Naive B cell (primary cell): ENCODE measurements around the gene FBXL7. TPM values are rescaled to one million over a fixed set of nuclear protein-coding genes. Genes with fewer than 3 reads are reported as not detected.

Experiments
- ATAC-seq, 2 donors: fragments of 150-1000 bp; cut with Tn5 transposase; 2 replicates each; pipeline ENCODE4 v1.10.0; 2021; ENCODE audit warnings: low read depth in 2 of 2, mild to moderate bottlenecking in 2 of 2, moderate library complexity in 2 of 2
- DNase-seq: peaks from one replicate; pipeline ENCODE4 v3.0.0; 2022
- H3K27ac Mint-ChIP-seq, 6 donors: one replicate each; pipeline ENCODE4 v1.8.0; 2020 to 2022; ENCODE audit warnings: mild to moderate bottlenecking in 6 of 6, mixed read lengths in 6 of 6, moderate library complexity in 5 of 6, inconsistent platforms in 2 of 6
- H3K27me3 Mint-ChIP-seq, 3 donors: one replicate each; pipeline ENCODE4 v1.8.0; 2021 to 2022; ENCODE audit warnings: mixed read lengths in 3 of 3, mild to moderate bottlenecking in 1 of 3
- H3K36me3 Mint-ChIP-seq, 2 donors: one replicate each; pipeline ENCODE4 v1.8.0; 2020 to 2022; ENCODE audit warnings: mixed read lengths in 2 of 2, inconsistent platforms in 1 of 2, mild to moderate bottlenecking in 1 of 2
- H3K4me1 Mint-ChIP-seq, 3 donors: one replicate each; pipeline ENCODE4 v1.8.0; 2020 to 2022; ENCODE audit warnings: mixed read lengths in 3 of 3, inconsistent platforms in 1 of 3, mild to moderate bottlenecking in 1 of 3, moderate library complexity in 1 of 3
- H3K4me3 Mint-ChIP-seq, 8 donors: one replicate each; pipeline ENCODE4 v1.8.0; 2020 to 2022; ENCODE audit warnings: mild to moderate bottlenecking in 8 of 8, mixed read lengths in 8 of 8, moderate library complexity in 8 of 8, inconsistent platforms in 2 of 8
- H3K9me3 Mint-ChIP-seq, 7 donors: one replicate each; pipeline ENCODE4 v1.8.0; 2020 to 2022; ENCODE audit warnings: mixed read lengths in 7 of 7, mild to moderate bottlenecking in 5 of 7, inconsistent platforms in 2 of 7, moderate library complexity in 1 of 7
- polyA plus RNA-seq, 6 donors: library from polyadenylated mRNA; unstranded; fragments of 300-500 nt; fragmentation: Illumina TruSeq; gene quantifications; one replicate each; pipeline ENCODE4 v1.2.3, GENCODE V29; 2021; ENCODE audit warnings: low read depth in 6 of 6

Gene FBXL7
- polyA plus RNA-seq, 6 donors from 2014 or later = not detected

DNA sequence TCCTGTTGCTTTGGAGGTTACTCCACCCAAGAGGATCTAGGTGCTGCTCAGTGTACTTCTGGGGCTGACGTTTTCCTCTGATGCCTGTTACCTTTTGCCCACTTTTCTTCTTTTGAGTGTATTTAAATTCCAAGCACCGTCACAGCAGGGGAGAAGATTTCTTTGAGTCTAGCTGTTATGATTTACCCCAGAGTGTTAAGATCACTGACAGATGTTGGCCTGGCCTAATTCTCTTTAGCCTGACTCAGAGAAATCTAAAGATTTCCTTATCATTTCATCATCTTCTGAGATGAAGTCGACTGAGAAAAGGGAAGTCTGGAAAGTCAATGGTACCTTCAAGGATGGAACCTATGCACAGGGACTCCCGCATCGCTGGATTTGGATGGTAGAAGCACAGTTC, 191.5 kb downstream of the FBXL7 start:
- ATAC-seq (no peak), DNase-seq (no peak)
- H3K27me3 Mint-ChIP-seq = no peaks in the 10 kb centered on the region
- H3K4me3 Mint-ChIP-seq = no peak overlapping the region
- no peaks in the 10 kb centered on the region for H3K36me3 Mint-ChIP-seq
- no peaks in the 10 kb centered on the region for H3K4me1 Mint-ChIP-seq
- no peak overlapping the region for H3K27ac Mint-ChIP-seq
- peaks cover 0 to 5% (median 0%) of the 10 kb centered on the region in 7 donors for H3K9me3 Mint-ChIP-seq

DNA sequence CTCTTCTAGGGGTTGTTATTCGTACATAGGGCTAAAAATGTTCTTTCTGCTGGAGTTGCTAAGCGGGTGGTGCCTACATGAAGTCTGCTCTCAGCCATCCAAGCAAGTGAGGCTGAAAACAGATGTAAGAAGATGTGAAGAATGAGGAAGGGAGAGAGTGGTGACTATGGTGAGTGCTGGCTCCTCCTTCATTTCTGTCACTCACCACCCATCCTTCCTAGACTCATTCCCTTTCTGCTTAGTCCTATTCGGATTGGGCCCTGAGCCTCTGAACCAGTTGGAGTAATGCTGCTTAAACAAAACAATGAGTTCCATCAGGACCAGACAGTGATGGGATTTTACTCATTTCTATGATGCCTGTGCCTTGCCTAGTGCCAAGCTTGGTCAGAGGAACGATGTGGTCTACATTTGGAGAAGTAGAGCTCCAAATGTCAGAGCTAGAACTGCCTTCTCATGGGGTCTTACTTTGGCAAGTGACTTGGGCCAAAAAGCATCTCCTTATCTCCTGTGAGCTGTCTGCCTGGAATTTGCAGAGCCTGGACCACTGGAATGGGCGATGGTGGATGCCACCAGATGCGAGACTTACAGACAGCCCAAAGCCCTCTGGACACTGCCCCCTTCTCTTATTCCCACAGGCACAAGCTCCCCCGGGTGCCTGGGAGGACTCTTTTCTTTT, 192.9 kb downstream of the FBXL7 start:
- no peaks in the 10 kb centered on the region for H3K27me3 Mint-ChIP-seq

DNA sequence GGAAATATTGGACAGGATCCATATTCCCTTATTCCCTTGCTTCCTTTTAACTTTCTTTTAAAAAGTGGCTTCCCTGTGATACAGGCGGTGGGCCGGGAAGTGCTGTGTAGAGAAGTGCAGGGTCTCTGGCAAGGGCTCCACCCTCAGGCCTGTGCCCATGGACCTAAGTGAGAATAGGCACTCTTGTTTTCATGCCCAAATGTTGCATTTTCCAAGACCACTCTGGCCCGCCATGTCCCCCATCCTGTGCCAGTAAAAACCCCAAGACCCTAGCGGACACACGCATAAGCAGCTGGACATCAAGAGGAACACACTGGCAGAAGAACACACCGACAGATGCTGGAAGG, 193.4 kb downstream of the FBXL7 start:
- H3K4me1 Mint-ChIP-seq = no peaks in the 10 kb centered on the region
- no peaks in the 10 kb centered on the region for H3K36me3 Mint-ChIP-seq
- H3K4me3 Mint-ChIP-seq = no peak overlapping the region
- ATAC-seq (no peak), DNase-seq (no peak)
- H3K27ac Mint-ChIP-seq = no peak overlapping the region
- H3K27me3 Mint-ChIP-seq = no peaks in the 10 kb centered on the region
- peaks cover 0 to 3% (median 1%) of the 10 kb centered on the region in 7 donors for H3K9me3 Mint-ChIP-seq

More for the DNA sequence above, 192.9 kb downstream of the FBXL7 start:
- DNase-seq (no peak), ATAC-seq (no peak)
- H3K4me1 Mint-ChIP-seq = no peaks in the 10 kb centered on the region
- H3K9me3 Mint-ChIP-seq = peaks cover 0 to 5% (median 1%) of the 10 kb centered on the region in 7 donors
- H3K4me3 Mint-ChIP-seq = no peak overlapping the region
- H3K36me3 Mint-ChIP-seq = no peaks in the 10 kb centered on the region
- H3K27ac Mint-ChIP-seq = no peak overlapping the region

DNA sequence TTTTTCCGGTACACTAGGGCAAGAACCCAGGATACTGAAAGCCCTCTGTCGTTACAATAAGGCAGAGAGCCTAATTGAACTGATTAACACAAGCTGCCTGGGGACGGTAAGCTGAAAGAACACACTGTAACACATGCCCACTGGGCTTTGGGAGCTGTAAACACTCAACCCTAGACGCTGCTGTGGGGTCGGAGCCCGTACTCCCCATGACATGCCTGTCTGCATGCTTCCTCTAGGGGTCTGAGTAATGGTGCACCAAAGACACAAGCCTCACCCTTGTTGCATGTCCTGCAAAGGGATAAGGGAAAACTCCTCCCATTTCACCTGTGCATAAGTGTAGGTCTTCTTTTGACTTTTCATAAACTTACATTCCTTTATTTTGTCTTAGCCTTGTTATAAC, 194.0 kb downstream of the FBXL7 start:
- ATAC-seq (no peak), DNase-seq (no peak)
- H3K36me3 Mint-ChIP-seq = no peaks in the 10 kb centered on the region
- H3K27me3 Mint-ChIP-seq = no peaks in the 10 kb centered on the region
- H3K4me3 Mint-ChIP-seq = no peak overlapping the region
- no peak overlapping the region for H3K27ac Mint-ChIP-seq
- H3K4me1 Mint-ChIP-seq = no peaks in the 10 kb centered on the region
- H3K9me3 Mint-ChIP-seq = peaks cover 0 to 3% (median 0%) of the 10 kb centered on the region in 7 donors

DNA sequence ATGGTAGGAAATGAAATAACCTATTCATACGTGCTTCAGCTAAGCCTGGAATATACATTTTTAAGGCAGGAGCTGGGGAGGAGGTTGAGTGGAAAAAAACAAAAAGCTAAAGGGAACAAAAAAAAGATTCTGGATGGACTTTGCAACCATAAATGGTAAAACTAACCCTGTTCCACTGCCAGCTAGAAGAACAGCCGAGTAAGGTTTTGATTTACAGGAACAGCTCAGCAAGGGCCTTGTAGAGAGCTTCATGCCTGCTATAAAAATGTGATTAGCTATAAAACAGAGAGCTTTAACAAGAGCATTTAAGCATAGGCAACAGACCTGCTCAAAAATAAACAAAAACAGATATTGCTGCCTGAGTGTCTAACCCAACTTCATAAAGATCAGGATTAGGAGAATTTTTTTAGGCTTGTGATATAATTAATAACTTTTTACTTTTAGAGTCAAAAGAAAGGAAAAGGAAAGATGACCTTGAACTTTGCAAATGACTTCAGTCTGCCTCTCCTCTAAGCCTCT, 194.8 kb downstream of the FBXL7 start:
- no peaks in the 10 kb centered on the region for H3K36me3 Mint-ChIP-seq
- ATAC-seq = no peak
- H3K4me3 Mint-ChIP-seq = no peak overlapping the region
- H3K4me1 Mint-ChIP-seq = no peaks in the 10 kb centered on the region
- H3K9me3 Mint-ChIP-seq = peaks cover 0 to 3% (median 0%) of the 10 kb centered on the region in 7 donors
- no peak overlapping the region for H3K27ac Mint-ChIP-seq
- no peaks in the 10 kb centered on the region for H3K27me3 Mint-ChIP-seq
- no peak for DNase-seq

DNA sequence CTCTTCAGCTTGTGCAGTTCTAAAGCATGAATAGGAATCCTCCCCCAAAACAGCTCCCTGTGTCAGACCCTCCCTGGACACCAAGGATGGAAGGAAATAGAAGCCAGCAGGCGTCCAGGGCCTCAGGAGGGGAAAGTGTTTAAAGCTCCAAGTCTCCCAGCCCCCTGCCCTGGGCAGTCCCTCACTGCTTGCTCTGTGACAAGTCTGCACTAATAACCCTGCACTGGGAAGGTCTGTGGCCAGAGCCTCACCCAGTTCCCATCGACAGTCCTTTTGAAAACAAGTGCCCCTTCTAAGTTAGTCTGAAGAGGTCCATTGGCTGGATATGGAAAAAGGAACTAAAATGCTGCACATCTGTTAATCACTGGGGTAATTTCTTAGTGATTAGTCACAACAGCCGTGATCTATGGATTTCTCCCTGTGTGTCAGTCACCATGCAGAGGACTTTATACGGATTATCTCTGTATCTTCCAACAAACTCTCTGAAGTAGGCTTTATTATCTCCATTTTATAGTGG, 195.3 kb downstream of the FBXL7 start:
- no peaks in the 10 kb centered on the region for H3K36me3 Mint-ChIP-seq
- H3K4me1 Mint-ChIP-seq = no peaks in the 10 kb centered on the region
- DNase-seq = no peak
- H3K9me3 Mint-ChIP-seq = peaks cover 0 to 3% (median 0%) of the 10 kb centered on the region in 7 donors
- no peak for ATAC-seq
- H3K4me3 Mint-ChIP-seq = no peak overlapping the region
- no peaks in the 10 kb centered on the region for H3K27me3 Mint-ChIP-seq
- H3K27ac Mint-ChIP-seq = no peak overlapping the region

DNA sequence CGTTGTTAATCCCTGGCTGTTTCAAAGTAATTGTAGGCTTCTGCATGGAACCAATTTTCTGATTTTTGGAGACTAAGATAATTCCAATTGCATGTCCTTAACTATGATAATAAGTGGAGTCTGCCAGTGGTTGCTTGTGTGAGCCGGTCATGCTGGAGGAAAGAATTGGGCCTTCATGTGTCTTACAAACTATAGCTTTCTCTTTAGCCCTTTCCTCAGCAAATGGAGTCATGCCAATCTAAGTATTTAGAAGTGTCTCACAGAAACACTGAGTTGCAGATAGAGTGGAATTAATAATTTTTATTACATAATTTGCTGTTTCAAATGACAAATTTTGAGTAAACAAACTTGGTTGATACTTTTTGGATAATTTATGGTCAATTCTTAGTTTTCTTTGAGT, 200.4 kb downstream of the FBXL7 start:
- H3K4me3 Mint-ChIP-seq = no peak overlapping the region
- H3K27ac Mint-ChIP-seq = no peak overlapping the region
- H3K9me3 Mint-ChIP-seq = peaks cover 0 to 3% (median 0%) of the 10 kb centered on the region in 7 donors
- DNase-seq (no peak), ATAC-seq (no peak)
- no peaks in the 10 kb centered on the region for H3K4me1 Mint-ChIP-seq
- no peaks in the 10 kb centered on the region for H3K36me3 Mint-ChIP-seq
- H3K27me3 Mint-ChIP-seq = no peaks in the 10 kb centered on the region

DNA sequence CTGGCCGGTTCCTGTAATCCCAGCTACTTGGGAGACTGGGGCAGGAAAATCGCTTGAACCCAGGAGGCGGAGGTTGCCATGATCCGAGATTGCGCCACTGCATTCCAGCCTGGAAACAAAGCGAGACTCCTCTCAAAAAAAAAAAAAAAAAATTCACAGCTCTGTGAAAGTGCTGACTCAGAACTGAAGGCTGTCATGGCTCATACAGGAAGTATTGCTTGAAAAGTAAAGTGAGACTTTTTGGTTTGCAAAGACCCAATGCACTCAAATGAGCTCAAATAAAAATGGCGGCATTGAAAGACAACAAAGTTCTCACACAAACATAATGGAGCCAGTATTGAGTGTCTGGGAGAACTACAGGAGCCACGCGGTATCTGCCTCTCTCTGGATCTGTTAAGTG, 202.1 kb downstream of the FBXL7 start:
- ATAC-seq (no peak), DNase-seq (no peak)
- H3K27me3 Mint-ChIP-seq = no peaks in the 10 kb centered on the region
- H3K4me1 Mint-ChIP-seq = no peaks in the 10 kb centered on the region
- peaks cover 0 to 8% (median 5%) of the 10 kb centered on the region in 7 donors for H3K9me3 Mint-ChIP-seq
- no peak overlapping the region for H3K27ac Mint-ChIP-seq
- H3K4me3 Mint-ChIP-seq = no peak overlapping the region
- no peaks in the 10 kb centered on the region for H3K36me3 Mint-ChIP-seq

DNA sequence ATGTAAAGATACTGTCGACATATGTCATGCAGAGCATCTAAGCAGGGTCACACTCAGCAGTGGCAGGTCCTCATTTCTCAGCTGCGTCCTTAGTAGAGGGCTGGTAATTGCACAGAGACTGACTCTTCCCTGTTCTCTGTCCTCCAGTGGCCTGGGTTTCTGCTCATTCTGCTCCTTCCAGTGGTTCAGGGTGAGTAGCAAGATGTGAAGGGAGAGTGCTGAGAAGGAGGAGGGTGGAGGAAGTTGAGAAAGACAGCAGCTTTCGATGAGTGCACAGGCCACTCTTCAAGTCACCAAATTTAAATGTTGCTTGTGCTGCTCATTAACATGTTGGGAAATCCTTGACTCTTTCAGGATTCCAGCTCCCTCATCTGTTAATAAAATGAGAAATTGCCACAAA, 203.9 kb downstream of the FBXL7 start:
- no peak overlapping the region for H3K27ac Mint-ChIP-seq
- H3K4me3 Mint-ChIP-seq = no peak overlapping the region
- peaks cover 0 to 8% (median 5%) of the 10 kb centered on the region in 7 donors for H3K9me3 Mint-ChIP-seq
- DNase-seq (no peak), ATAC-seq (no peak)
- H3K36me3 Mint-ChIP-seq = no peaks in the 10 kb centered on the region
- H3K27me3 Mint-ChIP-seq = no peaks in the 10 kb centered on the region
- no peaks in the 10 kb centered on the region for H3K4me1 Mint-ChIP-seq

DNA sequence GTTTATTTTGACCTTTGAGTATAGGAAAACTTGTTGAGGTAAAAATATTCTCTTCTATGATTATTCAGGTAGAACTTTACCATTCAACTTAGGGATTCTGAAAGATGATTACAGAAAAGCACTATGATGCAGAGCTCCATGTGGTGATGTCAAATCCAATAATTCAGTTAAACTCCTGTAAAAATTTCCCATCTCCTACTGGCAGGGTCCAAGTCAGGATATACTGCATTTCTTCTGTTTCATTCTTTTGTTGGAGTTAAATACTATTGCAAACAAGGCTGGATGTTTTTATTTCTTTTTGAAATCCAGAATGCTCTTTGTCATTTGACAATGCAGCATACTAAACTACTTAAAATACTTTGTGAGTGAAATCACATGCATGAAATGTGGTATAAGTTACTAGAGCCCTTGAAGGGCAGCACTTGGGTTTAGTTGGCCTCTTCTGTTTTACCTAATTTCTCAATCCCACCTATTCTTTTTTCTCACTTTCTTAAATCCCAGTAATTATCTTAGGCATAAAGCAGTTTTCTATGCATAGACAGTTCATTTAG, 204.5 kb downstream of the FBXL7 start:
- DNase-seq = no peak
- Mint-ChIP-seq H3K9me3 (peaks cover 0 to 8% (median 5%) of the 10 kb centered on the region in 7 donors), H3K27me3 (no peaks in the 10 kb centered on the region), H3K4me1 (no peaks in the 10 kb centered on the region), H3K36me3 (no peaks in the 10 kb centered on the region), H3K4me3 (no peak overlapping the region), H3K27ac (no peak overlapping the region)
- ATAC-seq = no peak

DNA sequence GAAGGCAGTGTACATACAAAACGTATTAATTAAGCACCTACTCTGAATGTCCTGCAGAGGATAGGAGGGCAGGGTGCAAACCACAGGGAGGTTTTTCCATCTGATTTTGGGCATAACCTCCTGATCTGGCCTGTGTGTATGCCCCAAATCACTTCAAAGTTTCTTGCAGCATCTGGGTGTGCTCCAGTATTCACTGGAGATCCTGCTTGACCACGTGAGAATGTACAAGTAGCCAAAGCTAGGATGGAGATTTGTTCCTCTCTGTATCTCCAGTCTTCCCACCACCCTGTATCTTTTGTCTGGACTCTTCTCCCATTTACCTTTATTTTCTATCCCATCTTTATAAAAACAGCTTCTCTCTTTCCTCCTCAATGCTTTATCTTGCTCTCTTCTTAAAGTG, 207.7 kb downstream of the FBXL7 start:
- no peak overlapping the region for H3K4me3 Mint-ChIP-seq
- no peaks in the 10 kb centered on the region for H3K36me3 Mint-ChIP-seq
- peaks cover 2 to 14% (median 8%) of the 10 kb centered on the region in 7 donors for H3K9me3 Mint-ChIP-seq
- H3K27me3 Mint-ChIP-seq = no peaks in the 10 kb centered on the region
- H3K4me1 Mint-ChIP-seq = no peaks in the 10 kb centered on the region
- H3K27ac Mint-ChIP-seq = no peak overlapping the region
- DNase-seq (no peak), ATAC-seq (no peak)

DNA sequence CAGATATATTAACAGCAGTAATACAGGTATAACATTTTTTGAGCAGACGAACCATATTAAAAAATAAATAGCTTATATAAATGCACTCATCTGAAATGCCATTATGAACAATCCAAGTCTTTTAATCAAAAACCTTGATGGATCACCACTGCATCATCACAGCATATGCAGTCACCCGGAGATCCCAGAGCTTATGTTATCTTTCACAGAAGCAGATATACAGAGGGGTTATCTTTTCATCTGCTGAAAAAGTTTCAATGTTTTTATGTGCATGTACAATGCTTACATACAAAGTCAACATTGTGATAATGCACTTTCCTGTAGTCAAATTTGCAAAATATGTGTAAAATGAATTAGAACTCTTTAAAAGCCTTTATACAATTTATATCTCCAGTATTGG, 211.9 kb downstream of the FBXL7 start:
- Mint-ChIP-seq H3K9me3 (peaks cover 0 to 20% (median 6%) of the 10 kb centered on the region in 7 donors), H3K4me1 (no peaks in the 10 kb centered on the region), H3K27me3 (no peaks in the 10 kb centered on the region), H3K27ac (no peak overlapping the region), H3K36me3 (no peaks in the 10 kb centered on the region), H3K4me3 (no peak overlapping the region)
- DNase-seq = no peak
- no peak for ATAC-seq

DNA sequence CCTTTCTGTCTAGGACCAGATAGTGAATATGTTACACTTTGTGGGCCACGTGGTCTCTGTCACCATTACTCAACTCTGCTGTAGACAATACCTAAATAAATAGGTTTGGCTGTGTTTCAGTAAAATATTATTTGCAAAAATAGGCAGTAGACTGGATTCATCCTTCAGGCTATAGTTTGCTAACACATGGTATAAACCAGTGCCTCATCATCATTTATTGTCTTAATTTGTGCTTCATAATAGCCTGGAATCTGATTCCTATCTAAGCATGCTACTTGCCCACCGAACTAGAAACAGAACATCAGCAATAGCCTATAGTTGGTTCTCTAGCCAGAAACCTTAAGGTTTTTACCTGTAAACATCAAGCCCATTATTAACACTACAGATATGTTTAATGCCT, 215.6 kb downstream of the FBXL7 start:
- H3K27ac Mint-ChIP-seq = no peak overlapping the region
- no peaks in the 10 kb centered on the region for H3K27me3 Mint-ChIP-seq
- H3K4me1 Mint-ChIP-seq = no peaks in the 10 kb centered on the region
- DNase-seq = no peak
- ATAC-seq = no peak
- H3K36me3 Mint-ChIP-seq = no peaks in the 10 kb centered on the region
- H3K9me3 Mint-ChIP-seq = peaks cover 0 to 14% (median 4%) of the 10 kb centered on the region in 7 donors
- H3K4me3 Mint-ChIP-seq = no peak overlapping the region

DNA sequence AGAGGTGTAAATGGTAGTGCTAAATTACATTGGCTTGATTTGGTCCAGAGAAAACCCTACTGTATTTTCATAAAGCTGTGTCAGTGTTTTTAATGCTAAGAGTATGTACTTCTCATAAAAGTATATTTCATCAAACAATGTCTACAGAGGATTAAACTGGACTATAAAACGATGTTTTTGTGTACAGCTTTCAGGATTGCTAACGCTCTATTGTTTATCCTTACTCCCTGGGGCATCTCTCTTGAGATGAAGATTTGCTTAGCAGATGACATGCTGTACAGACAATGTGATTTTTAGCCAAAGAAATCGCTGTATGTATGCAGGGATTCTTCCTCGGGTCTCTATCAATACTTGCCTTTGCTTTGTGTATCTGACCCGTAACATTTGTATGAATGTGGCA, 216.0 kb downstream of the FBXL7 start:
- DNase-seq (no peak), ATAC-seq (no peak)
- Mint-ChIP-seq H3K27ac (no peak overlapping the region), H3K27me3 (no peaks in the 10 kb centered on the region), H3K9me3 (peaks cover 0 to 13% (median 4%) of the 10 kb centered on the region in 7 donors), H3K4me1 (no peaks in the 10 kb centered on the region), H3K4me3 (no peak overlapping the region), H3K36me3 (no peaks in the 10 kb centered on the region)
